HEK293T (cell line): Measurements from ENCODE around the gene LIX1.

ENCODE experiments used
- CTCF ChIA-PET: fragments of 350-600 bp; formaldehyde crosslinking; extraction: SDS; loops from one replicate; lab custom pipeline; 2021; ENCODE audit warnings: antibody characterized with exemption, inconsistent platforms; lab: Yijun Ruan, JAX
- POLR2A ChIA-PET: fragments of 350-600 bp; formaldehyde crosslinking; extraction: SDS; loops from one replicate; lab custom pipeline; 2020; ENCODE audit warnings: antibody characterized with exemption, inconsistent platforms; lab: Yijun Ruan, JAX
- DNase-seq: peaks from one replicate; pipeline ENCODE4 v3.0.0; 2012; ENCODE audit warnings: mixed read lengths; ENCODE audit errors: extremely low spot score
- ARNT ChIP-seq: fragments of 450-650 bp; IDR thresholded peaks from 2 replicates; pipeline ENCODE4 v1.6.1; 2017; ENCODE audit warnings: mild to moderate bottlenecking
- BHLHE40 ChIP-seq: fragments of 450-650 bp; IDR thresholded peaks from 2 replicates; pipeline ENCODE4 v1.6.1; 2016; ENCODE audit warnings: mild to moderate bottlenecking, moderate library complexity, borderline replicate concordance
- CTBP1 ChIP-seq: fragments of 450-650 bp; IDR thresholded peaks from 2 replicates; pipeline ENCODE4 v1.6.1; 2016; ENCODE audit warnings: borderline replicate concordance
- ELF4 ChIP-seq: fragments of 450-650 bp; IDR thresholded peaks from 2 replicates; pipeline ENCODE4 v1.6.1; 2017; ENCODE audit warnings: antibody characterized with exemption
- FOXA1 ChIP-seq: fragments of 450-650 bp; IDR thresholded peaks from 2 replicates; pipeline ENCODE4 v1.6.1; 2016; ENCODE audit warnings: mild to moderate bottlenecking
- FOXK2 ChIP-seq: fragments of 450-650 bp; IDR thresholded peaks from 2 replicates; pipeline ENCODE4 v1.6.1; 2016; ENCODE audit warnings: mild to moderate bottlenecking
- FOXM1 ChIP-seq: fragments of 450-650 bp; IDR thresholded peaks from 2 replicates; pipeline ENCODE4 v1.6.1; 2017; ENCODE audit warnings: mild to moderate bottlenecking, borderline replicate concordance
- HDGF ChIP-seq: fragments of 450-650 bp; IDR thresholded peaks from 2 replicates; pipeline ENCODE4 v1.6.1; 2017; ENCODE audit warnings: antibody characterized with exemption, borderline replicate concordance
- L3MBTL2 ChIP-seq: fragments of 450-650 bp; conservative IDR thresholded peaks from 2 replicates; pipeline ENCODE4 v1.6.1; 2016; ENCODE audit warnings: mild to moderate bottlenecking
- LEF1 ChIP-seq: fragments of 450-650 bp; IDR thresholded peaks from 2 replicates; pipeline ENCODE4 v1.6.1; 2017; ENCODE audit warnings: mild to moderate bottlenecking, borderline replicate concordance
- NFRKB ChIP-seq: fragments of 450-650 bp; IDR thresholded peaks from 2 replicates; pipeline ENCODE4 v1.6.1; 2016; ENCODE audit warnings: mild to moderate bottlenecking, moderate library complexity
- PKNOX1 ChIP-seq: fragments of 450-650 bp; IDR thresholded peaks from 2 replicates; pipeline ENCODE4 v1.6.1; 2016
- SP1 ChIP-seq: fragments of 450-650 bp; IDR thresholded peaks from 2 replicates; pipeline ENCODE4 v1.6.1; 2017
- SUZ12 ChIP-seq: fragments of 450-650 bp; IDR thresholded peaks from 2 replicates; pipeline ENCODE4 v1.6.1; 2016; ENCODE audit warnings: mild to moderate bottlenecking
- TARDBP ChIP-seq: fragments of 450-650 bp; IDR thresholded peaks from 2 replicates; pipeline ENCODE4 v1.6.1; 2016
- ZNF384 ChIP-seq: fragments of 450-650 bp; IDR thresholded peaks from 2 replicates; pipeline ENCODE4 v1.6.1; 2016

The LIX1 gene

GRCh38 chr5:97097326-97098230 lies 44.8 kb downstream of the LIX1 start:
- POLR2A ChIA-PET: interaction anchor here (1.3 kb wide), 1 partner anchor 18 kb away, joined by 4 read pairs; no protein-coding TSS in a partner anchor
- TF ChIP-seq BHLHE40 (no peak), ZNF384 (no peak), LEF1 (no peak), FOXK2 (no peak), ELF4 (no peak), PKNOX1 (no peak), FOXM1 (no peak), L3MBTL2 (no peak), SUZ12 (no peak), FOXA1 (no peak)
- DNase-seq: no peak
- CTCF ChIA-PET: interaction anchor here (0.9 to 1.3 kb wide), 2 partner anchors 45 to 48 kb away, joined by 3 to 4 read pairs; partner anchors contain the start of gene LIX1

GRCh38 chr5:97096846-97097245 lies 45.6 kb downstream of the LIX1 start:
- no peak for DNase-seq
- CTCF ChIA-PET: interaction anchor here (1.3 kb wide), 1 partner anchor 46 kb away, joined by 3 read pairs; the partner anchor contains the start of gene LIX1
- POLR2A ChIA-PET: no interaction called here
- TF ChIP-seq SP1 (no peak), BHLHE40 (no peak), CTBP1 (no peak), LEF1 (no peak), FOXA1 (no peak), ELF4 (no peak), NFRKB (no peak), SUZ12 (no peak), ZNF384 (no peak), L3MBTL2 (no peak), FOXM1 (no peak), ARNT (no peak), FOXK2 (no peak), HDGF (no peak), PKNOX1 (no peak), TARDBP (no peak)

GRCh38 chr5:97096191-97096590 lies 46.2 kb downstream of the LIX1 start:
- POLR2A ChIA-PET: no interaction called here
- CTCF ChIA-PET: no interaction called here
- no peak for TF ChIP-seq HDGF
- TF ChIP-seq NFRKB: no peak
- no peak for TF ChIP-seq ARNT
- no peak for TF ChIP-seq FOXA1
- no peak for DNase-seq

- ChIA-PET POLR2A (no interaction called here), CTCF (interaction anchor here (1.0 kb wide), 1 partner anchor 11 kb away, joined by 4 read pairs; no protein-coding TSS in a partner anchor)
- DNase-seq: no peak
- TF ChIP-seq PKNOX1 (no peak), HDGF (no peak), TARDBP (no peak), SP1 (no peak), ELF4 (no peak), ARNT (no peak), FOXK2 (no peak), LEF1 (no peak), L3MBTL2 (no peak)
Measured at GRCh38 chr5:97095318-97095732, 47.1 kb downstream of the LIX1 start.

- TF ChIP-seq CTBP1 (no peak), FOXM1 (no peak), HDGF (no peak), TARDBP (no peak), SP1 (no peak), ELF4 (no peak), ARNT (no peak)
- no peak for DNase-seq
- CTCF ChIA-PET: interaction anchor here (1.0 kb wide), 1 partner anchor 10 kb away, joined by 4 read pairs; no protein-coding TSS in a partner anchor
- POLR2A ChIA-PET: no interaction called here
Measured at GRCh38 chr5:97094579-97095317, 47.7 kb downstream of the LIX1 start.

GRCh38 chr5:97093193-97093592 lies 49.2 kb downstream of the LIX1 start:
- no peak for DNase-seq
- CTCF ChIA-PET: no interaction called here
- POLR2A ChIA-PET: no interaction called here
- TF ChIP-seq BHLHE40: no peak
- no peak for TF ChIP-seq ARNT
- TF ChIP-seq SP1: no peak
- TF ChIP-seq PKNOX1: no peak
- TF ChIP-seq FOXA1: no peak
- no peak for TF ChIP-seq TARDBP
- no peak for TF ChIP-seq L3MBTL2
- TF ChIP-seq FOXM1: no peak
- no peak for TF ChIP-seq HDGF
- TF ChIP-seq LEF1: no peak
- TF ChIP-seq CTBP1: no peak
- no peak for TF ChIP-seq ZNF384
- TF ChIP-seq ELF4: no peak
- TF ChIP-seq FOXK2: no peak
- no peak for TF ChIP-seq NFRKB
- TF ChIP-seq SUZ12: no peak
